Adrenal gland (tissue), 5 donors: ENCODE data around the gene ASB2.

ENCODE experiments used
- POLR2A ChIP-seq, 2 donors: fragments of 450-650 bp; IDR thresholded peaks; one replicate each; pipeline ENCODE4 v1.6.1; 2017; ENCODE audit warnings: antibody characterized with exemption in 2 of 2, mild to moderate bottlenecking in 2 of 2, moderate library complexity in 1 of 2
- TF ChIP-seq, protein P1 (sequence below), 6 experiments: fragments of 450-650 bp in 4 of 6; fragments of 200-600 bp in 2 of 6; sonication (generic) in 1 of 6; IDR thresholded peaks; 1 replicate in 5 of 6; 2 replicates in 1 of 6; pipeline versions ENCODE4 v1.5.1 to v1.8.0; 2016 to 2021; ENCODE audit warnings: antibody characterized with exemption in 6 of 6, mild to moderate bottlenecking in 2 of 6, moderate library complexity in 1 of 6
- donor health status: DM: no; HTN: no; CAD: no.

DNA sequence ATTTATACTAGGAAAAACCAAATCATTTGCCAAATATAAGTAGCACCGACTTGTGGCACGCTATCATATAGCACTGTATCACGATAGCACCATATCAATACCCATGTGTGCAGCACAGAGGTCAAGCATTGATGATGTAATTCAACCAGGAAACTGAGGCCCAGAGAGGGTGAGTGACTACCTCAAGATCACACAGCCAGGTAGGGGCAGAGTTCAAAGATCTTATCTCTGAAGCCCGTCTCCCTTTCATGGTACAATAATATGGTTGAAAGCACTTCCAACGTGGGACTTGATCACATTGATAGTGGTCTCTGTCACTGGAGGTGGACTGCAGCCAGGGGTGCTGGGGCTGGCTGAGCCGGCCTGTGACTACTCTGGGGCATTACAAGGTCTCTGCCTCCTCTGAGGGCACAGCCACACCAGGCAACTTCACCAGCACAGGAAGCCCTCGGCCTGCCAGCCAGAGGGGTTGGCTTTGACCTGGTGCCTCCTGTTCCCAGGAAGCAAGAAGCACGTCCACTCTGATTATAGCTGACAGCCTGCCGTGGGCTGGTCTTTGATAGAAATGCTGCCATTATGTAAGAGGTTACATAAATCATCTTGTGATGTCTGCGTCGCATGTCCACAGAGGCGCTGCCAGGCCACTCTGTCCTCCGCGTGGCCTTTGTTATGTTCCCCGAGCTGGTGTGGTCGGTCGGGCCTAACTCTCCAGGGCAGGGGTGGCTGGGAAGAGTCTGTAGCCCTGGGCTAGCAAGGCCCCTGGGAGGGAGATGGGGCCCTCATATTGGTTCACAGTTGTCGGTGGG lies 55.2 kb downstream of the ASB2 start:
- TF ChIP-seq POLR2A (IDR thresholded peaks at IDR 0.05) = no peak
- TF ChIP-seq, protein P1, sequence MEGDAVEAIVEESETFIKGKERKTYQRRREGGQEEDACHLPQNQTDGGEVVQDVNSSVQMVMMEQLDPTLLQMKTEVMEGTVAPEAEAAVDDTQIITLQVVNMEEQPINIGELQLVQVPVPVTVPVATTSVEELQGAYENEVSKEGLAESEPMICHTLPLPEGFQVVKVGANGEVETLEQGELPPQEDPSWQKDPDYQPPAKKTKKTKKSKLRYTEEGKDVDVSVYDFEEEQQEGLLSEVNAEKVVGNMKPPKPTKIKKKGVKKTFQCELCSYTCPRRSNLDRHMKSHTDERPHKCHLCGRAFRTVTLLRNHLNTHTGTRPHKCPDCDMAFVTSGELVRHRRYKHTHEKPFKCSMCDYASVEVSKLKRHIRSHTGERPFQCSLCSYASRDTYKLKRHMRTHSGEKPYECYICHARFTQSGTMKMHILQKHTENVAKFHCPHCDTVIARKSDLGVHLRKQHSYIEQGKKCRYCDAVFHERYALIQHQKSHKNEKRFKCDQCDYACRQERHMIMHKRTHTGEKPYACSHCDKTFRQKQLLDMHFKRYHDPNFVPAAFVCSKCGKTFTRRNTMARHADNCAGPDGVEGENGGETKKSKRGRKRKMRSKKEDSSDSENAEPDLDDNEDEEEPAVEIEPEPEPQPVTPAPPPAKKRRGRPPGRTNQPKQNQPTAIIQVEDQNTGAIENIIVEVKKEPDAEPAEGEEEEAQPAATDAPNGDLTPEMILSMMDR (IDR thresholded peaks at IDR 0.05) = no peak
